ENCODE results near the gene SDR39U1.
"Not testable (repeated sequence)": the region's sequence is repeated elsewhere in the genome, so short reads cannot be mapped to it uniquely, and the experiment has no call there.

SDR39U1 gene

GRCh38 chr14:24442240-24443052 lies at the start of gene SDR39U1:
Gene SDR39U1 (minus strand): TSS chr14:24442776. CDS start chr14:24442769, 7 bp downstream.
- DNase-seq, result peak; percentile 97

- not testable (repeated sequence) for DNase-seq
These were observed 49.2 kb upstream of the SDR39U1 start for GRCh38 chr14:24491586-24492408.

GRCh38 chr14:24483604-24484252 lies 41.2 kb upstream of the SDR39U1 start:
- no peak for DNase-seq

- not testable (repeated sequence) for DNase-seq
These were observed 40.2 kb upstream of the SDR39U1 start for GRCh38 chr14:24482699-24483303.

- DNase-seq, result peak; percentile 50
These were observed 39.2 kb upstream of the SDR39U1 start for GRCh38 chr14:24481622-24482324.

GRCh38 chr14:24479999-24480398 lies 37.4 kb upstream of the SDR39U1 start:
- DNase-seq, result not testable (repeated sequence)

- DNase-seq, result no peak
These were observed 32.7 kb upstream of the SDR39U1 start for GRCh38 chr14:24475261-24475660.

GRCh38 chr14:24473211-24473610 lies 30.6 kb upstream of the SDR39U1 start:
- no peak for DNase-seq

- not testable (repeated sequence) for DNase-seq
These were observed 27.9 kb upstream of the SDR39U1 start for GRCh38 chr14:24470450-24470849.

- DNase-seq, result no peak
These were observed 23.2 kb upstream of the SDR39U1 start for GRCh38 chr14:24465805-24466204.

GRCh38 chr14:24465368-24465767 lies 22.8 kb upstream of the SDR39U1 start:
- no peak for DNase-seq

GRCh38 chr14:24463884-24464785 lies 21.6 kb upstream of the SDR39U1 start:
- no peak for DNase-seq

- no peak for DNase-seq
These were observed 20.7 kb upstream of the SDR39U1 start for GRCh38 chr14:24463017-24463883.

GRCh38 chr14:24461336-24461735 lies 18.8 kb upstream of the SDR39U1 start:
- DNase-seq, result no peak

GRCh38 chr14:24459331-24459730 lies 16.8 kb upstream of the SDR39U1 start:
- no peak for DNase-seq

GRCh38 chr14:24458736-24459135 lies 16.2 kb upstream of the SDR39U1 start:
- no peak for DNase-seq

GRCh38 chr14:24456980-24457379 lies 14.4 kb upstream of the SDR39U1 start:
- no peak for DNase-seq

GRCh38 chr14:24450828-24451227 lies 8.3 kb upstream of the SDR39U1 start:
- not testable (repeated sequence) for DNase-seq

- no peak for DNase-seq
These were observed 583 bp upstream of the SDR39U1 start for GRCh38 chr14:24443053-24443665.

GRCh38 chr14:24441904-24442239 lies 704 bp downstream of the SDR39U1 start:
- DNase-seq, result no peak

Measured in stimulated activated CD4-positive, alpha-beta T cell treated with anti-CD3 and anti-CD28 coated beads, Interleukin-4, amount 100 ng/mL, for 24 hours (primary cell).